PC-3 (cell line): Measurements from ENCODE around the gene HPGD. TPM values are rescaled to one million over a fixed set of nuclear protein-coding genes. Genes with fewer than 3 reads are reported as not detected.

Source experiments
- ATAC-seq: fragments of 200-7000 bp; cut with Tn5 transposase; 2 replicates; pipeline ENCODE4 v1.9.1; 2020; ENCODE audit warnings: mild to moderate bottlenecking, moderate library complexity
- BruUV-seq: library from RNA; stranded (reverse); fragments of 400-500 nt; replicated peaks from 2 replicates; lab custom pipeline; 2021; lab: Mats Ljungman, UMichigan
- CTCF ChIA-PET: fragments of 300-600 bp; sonication (Branson Sonifier 250); formaldehyde crosslinking; loops from one replicate; lab custom pipeline; 2022; ENCODE audit warnings: antibody characterized with exemption; lab: Charles Lee
- POLR2A ChIA-PET: fragments of 300-600 bp; sonication (Branson Sonifier 250); formaldehyde crosslinking; loops from one replicate; lab custom pipeline; 2022; ENCODE audit warnings: antibody characterized with exemption; ENCODE audit not compliant: unreplicated experiment; lab: Charles Lee
- DNase-seq: peaks from one replicate; pipeline ENCODE4 v3.0.0-alpha.2; 2015
- H2AFZ ChIP-seq: fragments of 300-600 bp; sonication (generic); 2 replicates; pipeline ENCODE4 v1.6.0; 2016; ENCODE audit warnings: antibody characterized with exemption, low read length
- H3F3A ChIP-seq: fragments of 300-600 bp; sonication (generic); one replicate; pipeline ENCODE4 v1.6.0; 2017; ENCODE audit warnings: antibody characterized with exemption, low read length, control low read depth, mild to moderate bottlenecking; ENCODE audit not compliant: unreplicated experiment
- H3K27ac ChIP-seq: fragments of 300-600 bp; sonication (generic); 2 replicates; pipeline ENCODE4 v1.5.1; 2016; ENCODE audit warnings: mild to moderate bottlenecking, low read length
- H3K27me3 ChIP-seq: fragments of 300-600 bp; sonication (generic); 2 replicates; pipeline ENCODE4 v1.6.1; 2016; ENCODE audit warnings: low read length, mixed read lengths
- H3K36me3 ChIP-seq: fragments of 300-600 bp; sonication (generic); 2 replicates; pipeline ENCODE4 v1.6.1; 2016; ENCODE audit warnings: low read depth, mixed run types, low read length, mixed read lengths
- H3K4me1 ChIP-seq: fragments of 300-600 bp; sonication (generic); 2 replicates; pipeline ENCODE4 v1.5.1; 2016; ENCODE audit warnings: low read length; ENCODE audit not compliant: insufficient read depth
- H3K4me2 ChIP-seq: fragments of 300-600 bp; sonication (generic); 2 replicates; pipeline ENCODE4 v1.6.0; 2016; ENCODE audit warnings: low read length
- H3K4me3 ChIP-seq: fragments of 300-600 bp; sonication (generic); 2 replicates; pipeline ENCODE4 v1.5.1; 2016; ENCODE audit warnings: mild to moderate bottlenecking, low read length, mixed read lengths
- H3K79me2 ChIP-seq: fragments of 300-600 bp; sonication (generic); 2 replicates; pipeline ENCODE4 v1.6.1; 2017; ENCODE audit warnings: low read length, mixed read lengths
- H3K9ac ChIP-seq: fragments of 300-600 bp; sonication (generic); 2 replicates; pipeline ENCODE4 v1.6.0; 2016; ENCODE audit warnings: mild to moderate bottlenecking, low read length
- H3K9me2 ChIP-seq: fragments of 300-600 bp; sonication (generic); replicated peaks from 2 replicates; pipeline ENCODE4 v1.6.1; 2016; ENCODE audit warnings: mixed run types, low read length, mixed read lengths
- H3K9me3 ChIP-seq: fragments of 300-600 bp; sonication (generic); 2 replicates; pipeline ENCODE4 v1.6.1; 2016; ENCODE audit warnings: low read length, mixed read lengths
- H4K20me1 ChIP-seq: fragments of 300-600 bp; sonication (generic); 2 replicates; pipeline ENCODE4 v1.6.1; 2016; ENCODE audit warnings: low read length, mixed read lengths
- EZH2 ChIP-seq: fragments of 300-600 bp; sonication (generic); IDR thresholded peaks from one replicate; pipeline ENCODE4 v1.6.1; 2017; ENCODE audit warnings: antibody characterized with exemption, mild to moderate bottlenecking, low read length; ENCODE audit not compliant: unreplicated experiment
- EZH2phosphoT487 ChIP-seq: fragments of 300-600 bp; sonication (generic); IDR thresholded peaks from 2 replicates; pipeline ENCODE4 v1.6.1; 2018; ENCODE audit warnings: mild to moderate bottlenecking, antibody characterized with exemption, low read length, borderline replicate concordance
- intact Hi-C: fragments of 100-400 bp; cut with micrococcal nuclease; formaldehyde crosslinking; loops from 2 replicates; pipeline ENCODE4 v1.9.0; 2023
- total RNA-seq: library from RNA; depleted of rRNA; stranded (reverse); fragments of >200 nt; gene quantifications from 2 replicates; pipeline ENCODE4 v1.2.3, GENCODE V29; 2014
- TF ChIP-seq, protein P1 (sequence below): fragments of 300-600 bp; sonication (generic); conservative IDR thresholded peaks from 2 replicates; pipeline ENCODE4 v1.5.1; 2017; ENCODE audit warnings: antibody characterized with exemption, low read depth, mild to moderate bottlenecking, low read length

Gene HPGD
- total RNA-seq, 1 experiment from 2014 or later, result 33.5 TPM

DNA sequence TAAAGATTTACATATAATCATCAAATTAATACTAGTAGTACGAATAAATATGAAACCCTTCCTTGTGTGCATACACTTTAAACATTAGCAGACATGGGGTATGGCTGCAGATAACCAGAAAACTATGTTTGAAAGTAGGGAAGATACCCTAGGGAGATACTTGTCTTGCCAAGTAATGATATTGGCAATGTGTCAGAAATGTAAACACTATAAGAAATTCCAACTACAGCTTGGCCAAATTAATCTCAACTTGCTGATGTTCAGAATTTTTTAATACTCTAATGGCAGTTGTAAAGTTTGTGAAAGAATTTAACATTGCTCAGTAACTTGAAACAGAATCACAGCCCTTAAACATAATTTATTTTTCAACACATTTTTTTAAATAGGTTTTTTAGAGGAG lies 27.4 kb upstream of the HPGD start:
- H3K36me3 ChIP-seq, result no peaks in the 10 kb centered on the region
- H3K9ac ChIP-seq, result no peak overlapping the region
- ATAC-seq (0 out of 2 replicates have a peak, but pooled peaks have one; percentile 35), DNase-seq (peak; percentile 41)
- no peak overlapping the region for H2AFZ ChIP-seq
- no peaks in the 10 kb centered on the region for H3K79me2 ChIP-seq
- ChIA-PET CTCF (no interaction called here), POLR2A (no interaction called here)
- H3K27ac ChIP-seq, result no peak overlapping the region
- H3F3A ChIP-seq, result no peaks in the 10 kb centered on the region
- H3K4me2 ChIP-seq, result 0 out of 2 replicates have a peak overlapping the region, but pooled peaks have one; percentile 9
- no TSS peak for BruUV-seq
- TF ChIP-seq, protein P1, sequence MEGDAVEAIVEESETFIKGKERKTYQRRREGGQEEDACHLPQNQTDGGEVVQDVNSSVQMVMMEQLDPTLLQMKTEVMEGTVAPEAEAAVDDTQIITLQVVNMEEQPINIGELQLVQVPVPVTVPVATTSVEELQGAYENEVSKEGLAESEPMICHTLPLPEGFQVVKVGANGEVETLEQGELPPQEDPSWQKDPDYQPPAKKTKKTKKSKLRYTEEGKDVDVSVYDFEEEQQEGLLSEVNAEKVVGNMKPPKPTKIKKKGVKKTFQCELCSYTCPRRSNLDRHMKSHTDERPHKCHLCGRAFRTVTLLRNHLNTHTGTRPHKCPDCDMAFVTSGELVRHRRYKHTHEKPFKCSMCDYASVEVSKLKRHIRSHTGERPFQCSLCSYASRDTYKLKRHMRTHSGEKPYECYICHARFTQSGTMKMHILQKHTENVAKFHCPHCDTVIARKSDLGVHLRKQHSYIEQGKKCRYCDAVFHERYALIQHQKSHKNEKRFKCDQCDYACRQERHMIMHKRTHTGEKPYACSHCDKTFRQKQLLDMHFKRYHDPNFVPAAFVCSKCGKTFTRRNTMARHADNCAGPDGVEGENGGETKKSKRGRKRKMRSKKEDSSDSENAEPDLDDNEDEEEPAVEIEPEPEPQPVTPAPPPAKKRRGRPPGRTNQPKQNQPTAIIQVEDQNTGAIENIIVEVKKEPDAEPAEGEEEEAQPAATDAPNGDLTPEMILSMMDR, result no peak
- H3K9me2 ChIP-seq, result no peaks in the 10 kb centered on the region
- no peaks in the 10 kb centered on the region for H4K20me1 ChIP-seq
- no peaks in the 10 kb centered on the region for H3K27me3 ChIP-seq
- peaks cover 24% of the 10 kb centered on the region for H3K4me1 ChIP-seq
- intact Hi-C loops, result loop anchor here (5.0 kb wide), 1 partner anchor 83 kb away; no protein-coding TSS in a partner anchor
- H3K9me3 ChIP-seq, result no peaks in the 10 kb centered on the region
- H3K4me3 ChIP-seq, result no peak overlapping the region

DNA sequence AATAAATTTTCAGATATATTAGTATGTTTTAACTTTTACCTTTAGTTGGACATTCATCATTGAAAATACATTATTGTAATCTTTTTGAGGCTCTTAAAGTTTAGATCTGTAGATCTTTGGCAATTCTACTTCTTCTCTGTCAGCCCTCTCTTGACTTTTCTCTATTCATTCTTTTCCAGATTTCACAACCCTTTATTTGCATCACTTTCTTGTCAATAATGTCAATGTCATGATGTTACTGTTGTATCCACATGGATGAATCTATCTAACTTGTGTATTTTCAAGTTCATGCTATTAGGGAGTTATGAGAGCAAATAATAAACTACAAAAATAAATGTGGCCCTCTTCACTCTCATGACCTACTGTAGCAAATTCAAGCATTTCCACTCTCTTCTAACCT lies 23.0 kb upstream of the HPGD start:
- Histone ChIP-seq H3K79me2 (no peaks in the 10 kb centered on the region), H3K9ac (no peak overlapping the region), H3K27me3 (no peaks in the 10 kb centered on the region), H4K20me1 (no peaks in the 10 kb centered on the region), H3F3A (no peaks in the 10 kb centered on the region), H3K4me3 (no peak overlapping the region), H3K9me3 (no peaks in the 10 kb centered on the region), H2AFZ (no peak overlapping the region), H3K27ac (no peak overlapping the region), H3K4me1 (0 out of 2 replicates have a peak, but pooled peaks cover 7% of the 10 kb centered on the region), H3K36me3 (no peaks in the 10 kb centered on the region), H3K9me2 (no peaks in the 10 kb centered on the region), H3K4me2 (no peak overlapping the region)
- TF ChIP-seq, protein P1, result no peak
- TF ChIP-seq EZH2 (no peak), EZH2phosphoT487 (no peak)
- BruUV-seq, result no TSS peak
- intact Hi-C loops, result no loop called here
- ATAC-seq, result no peak
- CTCF ChIA-PET, result no interaction called here
- POLR2A ChIA-PET, result no interaction called here
- no peak for DNase-seq

DNA sequence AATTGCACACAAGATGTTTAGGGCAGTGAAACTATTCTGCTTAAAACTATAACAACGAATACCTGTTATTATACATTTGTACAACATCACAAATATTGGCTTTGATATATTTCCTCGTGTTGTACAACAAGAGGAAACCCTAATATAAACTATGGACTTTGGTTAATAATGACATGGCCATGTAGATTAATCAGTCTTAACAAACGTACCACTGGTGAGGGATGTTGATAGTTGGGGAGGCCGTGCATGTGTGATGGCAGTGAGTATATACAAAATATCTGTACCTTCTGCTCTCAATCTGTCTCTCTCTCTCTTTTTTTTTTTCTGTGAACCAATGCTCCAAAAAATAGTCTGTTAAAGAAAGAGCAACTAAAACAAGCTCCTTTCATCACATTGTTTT lies 22.2 kb upstream of the HPGD start:
- Histone ChIP-seq H3K79me2 (no peaks in the 10 kb centered on the region), H2AFZ (no peak overlapping the region), H3K4me2 (no peak overlapping the region), H3F3A (no peaks in the 10 kb centered on the region), H3K27ac (no peak overlapping the region), H3K27me3 (no peaks in the 10 kb centered on the region), H4K20me1 (no peaks in the 10 kb centered on the region), H3K9me3 (no peaks in the 10 kb centered on the region), H3K36me3 (no peaks in the 10 kb centered on the region), H3K9me2 (no peaks in the 10 kb centered on the region), H3K4me3 (no peak overlapping the region), H3K9ac (no peak overlapping the region), H3K4me1 (no peaks in the 10 kb centered on the region)
- ATAC-seq, result no peak
- DNase-seq, result no peak
- no TSS peak for BruUV-seq
- TF ChIP-seq EZH2phosphoT487 (no peak), EZH2 (no peak)
- TF ChIP-seq, protein P1, result no peak
- intact Hi-C loops, result no loop called here
- ChIA-PET CTCF (no interaction called here), POLR2A (no interaction called here)
